OCI-LY7 (cell line): ENCODE measurements around the gene ADARB2. TPM values are rescaled to one million over a fixed set of nuclear protein-coding genes. Genes with fewer than 3 reads are reported as not detected.
A peak's percentile ranks its signal among the peaks of the same experiment; 100 is the strongest.

Source experiments
- BruUV-seq: library from RNA; stranded (reverse); fragments of 400-500 nt; replicated peaks from 2 replicates; lab custom pipeline; 2021; lab: Mats Ljungman, UMichigan
- CTCF ChIA-PET: fragments of 300-600 bp; sonication (Branson Sonifier 250); formaldehyde crosslinking; loops from one replicate; lab custom pipeline; 2022; ENCODE audit warnings: antibody characterized with exemption; ENCODE audit not compliant: unreplicated experiment; lab: Charles Lee
- POLR2A ChIA-PET: fragments of 300-600 bp; sonication (Branson Sonifier 250); formaldehyde crosslinking; loops from one replicate; lab custom pipeline; 2022; ENCODE audit warnings: antibody characterized with exemption; lab: Charles Lee
- DNase-seq: peaks from one replicate; pipeline ENCODE4 v3.0.0-alpha.2; 2015; ENCODE audit warnings: low spot score
- H2AFZ ChIP-seq: fragments of 200-600 bp; sonication (generic), shearing (Covaris generic); 2 replicates; pipeline ENCODE4 v1.6.1; 2014; ENCODE audit warnings: mild to moderate bottlenecking, antibody characterized with exemption, low read length, moderate library complexity
- H3K27ac ChIP-seq: fragments of 200-600 bp; sonication (generic); 2 replicates; pipeline ENCODE4 v1.5.1; 2014; ENCODE audit warnings: mixed run types, low read depth, mild to moderate bottlenecking, moderate library complexity, low read length, inconsistent platforms; ENCODE audit not compliant: poor library complexity, severe bottlenecking
- H3K36me3 ChIP-seq: fragments of 200-600 bp; sonication (generic); 2 replicates; pipeline ENCODE4 v1.6.1; 2014; ENCODE audit warnings: mild to moderate bottlenecking, antibody characterized with exemption, low read length, moderate library complexity, mixed read lengths; ENCODE audit not compliant: insufficient read depth
- H3K4me1 ChIP-seq: fragments of 200-600 bp; sonication (generic); 2 replicates; pipeline ENCODE4 v1.5.1; 2014; ENCODE audit warnings: mild to moderate bottlenecking, low read length; ENCODE audit not compliant: insufficient read depth, poor library complexity, severe bottlenecking
- H3K4me2 ChIP-seq: fragments of 200-600 bp; sonication (generic); 2 replicates; pipeline ENCODE4 v1.6.1; 2014; ENCODE audit warnings: mild to moderate bottlenecking, low read length
- H3K4me3 ChIP-seq: fragments of 200-600 bp; sonication (generic); 2 replicates; pipeline ENCODE4 v1.5.1; 2014; ENCODE audit warnings: mild to moderate bottlenecking, low read depth, low read length; ENCODE audit not compliant: poor library complexity, severe bottlenecking
- H3K79me2 ChIP-seq: fragments of 200-600 bp; sonication (generic); 2 replicates; pipeline ENCODE4 v1.6.1; 2016; ENCODE audit warnings: low read depth, mild to moderate bottlenecking, low read length, moderate library complexity, mixed read lengths; ENCODE audit not compliant: insufficient read depth
- H3K9me2 ChIP-seq: fragments of 200-600 bp; sonication (generic); 2 replicates; pipeline ENCODE4 v1.6.1; 2016; ENCODE audit warnings: mild to moderate bottlenecking, low read length, mixed read lengths; ENCODE audit not compliant: insufficient read depth
- H3K9me3 ChIP-seq: fragments of 200-600 bp; sonication (generic); 2 replicates; pipeline ENCODE4 v1.6.1; 2014; ENCODE audit warnings: mild to moderate bottlenecking, mixed run types, low read length, mixed read lengths
- H4K20me1 ChIP-seq: fragments of 200-600 bp; sonication (generic); 2 replicates; pipeline ENCODE4 v1.6.1; 2014; ENCODE audit warnings: mild to moderate bottlenecking, antibody characterized with exemption, low read length, moderate library complexity, mixed read lengths; ENCODE audit not compliant: insufficient read depth
- CTCF ChIP-seq: fragments of 200-600 bp; sonication (generic); conservative IDR thresholded peaks from 2 replicates; pipeline ENCODE4 v1.5.1; 2014; ENCODE audit warnings: mild to moderate bottlenecking, antibody characterized with exemption, low read length, moderate library complexity, mixed read lengths
- EZH2phosphoT487 ChIP-seq: fragments of 200-600 bp; sonication (generic); IDR thresholded peaks from 2 replicates; pipeline ENCODE4 v1.6.1; 2018; ENCODE audit warnings: low read depth, borderline replicate concordance, mild to moderate bottlenecking, mixed run types, antibody characterized with exemption, low read length, moderate library complexity, mixed read lengths
- intact Hi-C: fragments of 100-400 bp; cut with micrococcal nuclease; formaldehyde crosslinking; loops from one replicate; pipeline ENCODE4 v1.10.0; 2022; ENCODE audit not compliant: unreplicated experiment
- total RNA-seq, 2 experiments: library from RNA; depleted of rRNA in 1 of 2; stranded (reverse); fragments of >200 nt in 1 of 2; shearing (Covaris generic) in 1 of 2; gene quantifications; 2 replicates each; pipeline ENCODE4 v1.2.3, GENCODE V29; 2014 to 2022

Gene ADARB2
- total RNA-seq, 2 experiments from 2014 or later = 0.03 TPM; not detected in 1

- ChIA-PET POLR2A (interaction anchor here (1.3 kb wide), 1 partner anchor 111 kb away, joined by 4 read pairs; no protein-coding TSS in a partner anchor), CTCF (no interaction called here)
- no TSS peak for BruUV-seq
- no peaks in the 10 kb centered on the region for H4K20me1 ChIP-seq
- intact Hi-C loops = no loop called here
- H2AFZ ChIP-seq = no peak overlapping the region
- H3K4me2 ChIP-seq = no peak overlapping the region
- no peaks in the 10 kb centered on the region for H3K36me3 ChIP-seq
- peaks cover 5% of the 10 kb centered on the region for H3K4me1 ChIP-seq
- H3K9me3 ChIP-seq = no peaks in the 10 kb centered on the region
- no peak for TF ChIP-seq CTCF
- TF ChIP-seq EZH2phosphoT487 = no peak
- no peak for DNase-seq
- no peaks in the 10 kb centered on the region for H3K79me2 ChIP-seq
- H3K9me2 ChIP-seq = no peaks in the 10 kb centered on the region
- no peak overlapping the region for H3K27ac ChIP-seq
- H3K4me3 ChIP-seq = no peak overlapping the region
These were observed 187.6 kb downstream of the ADARB2 start for GRCh38 chr10:1549591-1550290.

- TF ChIP-seq CTCF (no peak), EZH2phosphoT487 (no peak)
- no peaks in the 10 kb centered on the region for H4K20me1 ChIP-seq
- no peaks in the 10 kb centered on the region for H3K79me2 ChIP-seq
- H3K4me1 ChIP-seq = peaks cover 5% of the 10 kb centered on the region
- ChIA-PET POLR2A (interaction anchor here (0.6 to 1.3 kb wide), 2 partner anchors 112 to 431 kb away, joined by 3 to 4 read pairs; no protein-coding TSS in a partner anchor), CTCF (no interaction called here)
- DNase-seq = peak; percentile 17
- no peak overlapping the region for H3K4me3 ChIP-seq
- H3K36me3 ChIP-seq = no peaks in the 10 kb centered on the region
- no TSS peak for BruUV-seq
- no peak overlapping the region for H3K27ac ChIP-seq
- no peak overlapping the region for H2AFZ ChIP-seq
- no peaks in the 10 kb centered on the region for H3K9me2 ChIP-seq
- H3K4me2 ChIP-seq = no peak overlapping the region
- no peaks in the 10 kb centered on the region for H3K9me3 ChIP-seq
- intact Hi-C loops = no loop called here
These were observed 188.7 kb downstream of the ADARB2 start for GRCh38 chr10:1548596-1548995.

GRCh38 chr10:1548146-1548545 lies 189.2 kb downstream of the ADARB2 start:
- POLR2A ChIA-PET = interaction anchor here (1.3 kb wide), 1 partner anchor 112 kb away, joined by 4 read pairs; no protein-coding TSS in a partner anchor
- Histone ChIP-seq H3K4me3 (no peak overlapping the region), H4K20me1 (no peaks in the 10 kb centered on the region), H3K4me2 (no peak overlapping the region), H3K4me1 (peaks cover 5% of the 10 kb centered on the region), H3K9me3 (no peaks in the 10 kb centered on the region), H3K9me2 (no peaks in the 10 kb centered on the region), H3K27ac (no peak overlapping the region), H3K79me2 (no peaks in the 10 kb centered on the region), H3K36me3 (no peaks in the 10 kb centered on the region), H2AFZ (no peak overlapping the region)
- DNase-seq = no peak
- no TSS peak for BruUV-seq
- TF ChIP-seq CTCF (no peak), EZH2phosphoT487 (no peak)
- intact Hi-C loops = no loop called here
- CTCF ChIA-PET = no interaction called here
